Measurements from ENCODE around the gene FAM217A.

GRCh38 chr6:4101298-4101697 lies 22.4 kb upstream of the FAM217A start:
- TF ChIP-seq TAF1 (IDR thresholded peaks at IDR 0.05; ENCODE audit: low read depth, low read length) (no peak), POLR2A (IDR thresholded peaks at IDR 0.05; ENCODE audit: low read depth, low read length) (no peak)

Data from GM12891 (cell line).